Measurements from ENCODE around the gene MRGPRD.

GRCh38 chr11:68976563-68976962 is 4.2 kb downstream of the MRGPRD start:
- TF ChIP-seq CTCF (IDR thresholded peaks at IDR 0.05; ENCODE audit: low read length): no peak
- TF ChIP-seq EZH2 (optimal IDR thresholded peaks at IDR 0.05; ENCODE audit: low read depth, low read length): no peak
- no peak for TF ChIP-seq EZH2phosphoT487 (IDR thresholded peaks at IDR 0.05; ENCODE audit: low read length)
